ENCODE measurements around the gene WNT3A. TPM values are rescaled to one million over a fixed set of nuclear protein-coding genes. Genes with fewer than 3 reads are reported as not detected.

Gene WNT3A
- total and polyA plus RNA-seq, 9 of the 15 experiments (the other 6 are each of a cell fraction or from before 2014, with no cell fraction given) = not detected

DNA sequence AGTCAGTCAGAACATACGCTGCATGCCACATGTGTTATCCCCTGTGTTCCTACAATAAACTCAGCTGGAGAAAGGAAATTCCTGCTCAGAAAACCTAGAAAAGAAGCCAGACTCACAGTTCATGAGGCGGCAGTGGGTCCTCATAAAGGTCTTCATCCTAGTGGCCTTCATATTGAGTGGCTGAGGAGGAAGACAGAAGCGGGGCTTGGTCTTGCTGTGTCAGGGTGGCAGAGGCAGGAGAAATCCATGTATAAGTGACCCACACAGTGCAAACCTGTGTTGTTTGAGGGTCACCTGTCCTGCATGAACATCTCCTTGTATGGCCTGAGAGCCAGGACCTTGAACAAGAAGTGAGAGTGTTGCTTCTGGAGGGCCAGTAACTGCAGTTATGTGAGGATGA lies 4.0 kb upstream of the WNT3A start (continued):
- TF ChIP-seq, protein P1, sequence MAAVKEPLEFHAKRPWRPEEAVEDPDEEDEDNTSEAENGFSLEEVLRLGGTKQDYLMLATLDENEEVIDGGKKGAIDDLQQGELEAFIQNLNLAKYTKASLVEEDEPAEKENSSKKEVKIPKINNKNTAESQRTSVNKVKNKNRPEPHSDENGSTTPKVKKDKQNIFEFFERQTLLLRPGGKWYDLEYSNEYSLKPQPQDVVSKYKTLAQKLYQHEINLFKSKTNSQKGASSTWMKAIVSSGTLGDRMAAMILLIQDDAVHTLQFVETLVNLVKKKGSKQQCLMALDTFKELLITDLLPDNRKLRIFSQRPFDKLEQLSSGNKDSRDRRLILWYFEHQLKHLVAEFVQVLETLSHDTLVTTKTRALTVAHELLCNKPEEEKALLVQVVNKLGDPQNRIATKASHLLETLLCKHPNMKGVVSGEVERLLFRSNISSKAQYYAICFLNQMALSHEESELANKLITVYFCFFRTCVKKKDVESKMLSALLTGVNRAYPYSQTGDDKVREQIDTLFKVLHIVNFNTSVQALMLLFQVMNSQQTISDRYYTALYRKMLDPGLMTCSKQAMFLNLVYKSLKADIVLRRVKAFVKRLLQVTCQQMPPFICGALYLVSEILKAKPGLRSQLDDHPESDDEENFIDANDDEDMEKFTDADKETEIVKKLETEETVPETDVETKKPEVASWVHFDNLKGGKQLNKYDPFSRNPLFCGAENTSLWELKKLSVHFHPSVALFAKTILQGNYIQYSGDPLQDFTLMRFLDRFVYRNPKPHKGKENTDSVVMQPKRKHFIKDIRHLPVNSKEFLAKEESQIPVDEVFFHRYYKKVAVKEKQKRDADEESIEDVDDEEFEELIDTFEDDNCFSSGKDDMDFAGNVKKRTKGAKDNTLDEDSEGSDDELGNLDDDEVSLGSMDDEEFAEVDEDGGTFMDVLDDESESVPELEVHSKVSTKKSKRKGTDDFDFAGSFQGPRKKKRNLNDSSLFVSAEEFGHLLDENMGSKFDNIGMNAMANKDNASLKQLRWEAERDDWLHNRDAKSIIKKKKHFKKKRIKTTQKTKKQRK (IDR thresholded peaks at IDR 0.05; ENCODE audit: borderline replicate concordance, low read depth, low read length) = no peak
- TF ChIP-seq BRD4 (IDR thresholded peaks at IDR 0.05) = no peak
- TF ChIP-seq, protein P2, sequence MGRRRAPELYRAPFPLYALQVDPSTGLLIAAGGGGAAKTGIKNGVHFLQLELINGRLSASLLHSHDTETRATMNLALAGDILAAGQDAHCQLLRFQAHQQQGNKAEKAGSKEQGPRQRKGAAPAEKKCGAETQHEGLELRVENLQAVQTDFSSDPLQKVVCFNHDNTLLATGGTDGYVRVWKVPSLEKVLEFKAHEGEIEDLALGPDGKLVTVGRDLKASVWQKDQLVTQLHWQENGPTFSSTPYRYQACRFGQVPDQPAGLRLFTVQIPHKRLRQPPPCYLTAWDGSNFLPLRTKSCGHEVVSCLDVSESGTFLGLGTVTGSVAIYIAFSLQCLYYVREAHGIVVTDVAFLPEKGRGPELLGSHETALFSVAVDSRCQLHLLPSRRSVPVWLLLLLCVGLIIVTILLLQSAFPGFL (CRISPR knock-in tag; IDR thresholded peaks at IDR 0.05) = no peak
- TF ChIP-seq, protein P3, sequence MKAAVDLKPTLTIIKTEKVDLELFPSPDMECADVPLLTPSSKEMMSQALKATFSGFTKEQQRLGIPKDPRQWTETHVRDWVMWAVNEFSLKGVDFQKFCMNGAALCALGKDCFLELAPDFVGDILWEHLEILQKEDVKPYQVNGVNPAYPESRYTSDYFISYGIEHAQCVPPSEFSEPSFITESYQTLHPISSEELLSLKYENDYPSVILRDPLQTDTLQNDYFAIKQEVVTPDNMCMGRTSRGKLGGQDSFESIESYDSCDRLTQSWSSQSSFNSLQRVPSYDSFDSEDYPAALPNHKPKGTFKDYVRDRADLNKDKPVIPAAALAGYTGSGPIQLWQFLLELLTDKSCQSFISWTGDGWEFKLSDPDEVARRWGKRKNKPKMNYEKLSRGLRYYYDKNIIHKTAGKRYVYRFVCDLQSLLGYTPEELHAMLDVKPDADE (conservative IDR thresholded peaks at IDR 0.05; ENCODE audit: control insufficient read depth, low read depth, low read length) = no peak
